Nephron (organoid): ENCODE results near the gene SNRPD3.

Experiments
- H3K27ac Mint-ChIP-seq, 3 experiments: 2 replicates each; pipeline ENCODE4 v1.8.0; 2020; ENCODE audit warnings: mixed read lengths in 3 of 3, mild to moderate bottlenecking in 2 of 3, moderate library complexity in 1 of 3
- H3K27me3 Mint-ChIP-seq: 2 replicates; pipeline ENCODE4 v1.8.0; 2021; ENCODE audit warnings: low read depth, mild to moderate bottlenecking, moderate library complexity, mixed read lengths
- H3K36me3 Mint-ChIP-seq: 2 replicates; pipeline ENCODE4 v1.8.0; 2020; ENCODE audit warnings: low read depth, mixed read lengths
- H3K4me1 Mint-ChIP-seq: 2 replicates; pipeline ENCODE4 v1.8.0; 2020; ENCODE audit warnings: mixed read lengths
- H3K4me3 Mint-ChIP-seq, 3 experiments: 2 replicates each; pipeline ENCODE4 v1.8.0; 2020; ENCODE audit warnings: mild to moderate bottlenecking in 3 of 3, mixed read lengths in 3 of 3, moderate library complexity in 2 of 3
- H3K9me3 Mint-ChIP-seq: 2 replicates; pipeline ENCODE4 v1.8.0; 2020; ENCODE audit warnings: mixed read lengths
- CTCF ChIP-seq, 3 experiments: fragments of 200-600 bp; sonication (generic); IDR thresholded peaks; one replicate each; pipeline ENCODE4 v1.5.0; 2021; ENCODE audit warnings: antibody characterized with exemption in 3 of 3; ENCODE audit not compliant: unreplicated experiment in 3 of 3

SNRPD3 gene

GRCh38 chr22:24587948-24588347, 32.1 kb downstream of the SNRPD3 start:
- no peaks in the 10 kb centered on the region for H3K9me3 Mint-ChIP-seq
- no peak for TF ChIP-seq CTCF (IDR thresholded peaks at IDR 0.05; ENCODE audit: unreplicated experiment in 3 of 3)
- no peak overlapping the region for H3K4me3 Mint-ChIP-seq
- H3K4me1 Mint-ChIP-seq, result peaks cover 15% of the 10 kb centered on the region
- no peak overlapping the region for H3K27ac Mint-ChIP-seq
- H3K36me3 Mint-ChIP-seq, result no peaks in the 10 kb centered on the region
- H3K27me3 Mint-ChIP-seq, result no peaks in the 10 kb centered on the region

- Mint-ChIP-seq H3K4me1 (peaks cover 16% of the 10 kb centered on the region), H3K9me3 (no peaks in the 10 kb centered on the region), H3K27ac (peak overlapping the region; percentile 44 to 80 (median 45)), H3K27me3 (no peaks in the 10 kb centered on the region), H3K4me3 (no peak overlapping the region), H3K36me3 (no peaks in the 10 kb centered on the region)
- TF ChIP-seq CTCF (IDR thresholded peaks at IDR 0.05; ENCODE audit: unreplicated experiment in 3 of 3), result no peak
Observed at GRCh38 chr22:24588381-24588756, 32.6 kb downstream of the SNRPD3 start.

- H3K4me3 Mint-ChIP-seq, result no peak overlapping the region
- no peaks in the 10 kb centered on the region for H3K9me3 Mint-ChIP-seq
- no peaks in the 10 kb centered on the region for H3K36me3 Mint-ChIP-seq
- H3K27ac Mint-ChIP-seq, result peak overlapping the region; percentile 44 to 80 (median 45)
- peaks cover 11% of the 10 kb centered on the region for H3K4me1 Mint-ChIP-seq
- TF ChIP-seq CTCF (IDR thresholded peaks at IDR 0.05; ENCODE audit: unreplicated experiment in 3 of 3), result no peak
- no peaks in the 10 kb centered on the region for H3K27me3 Mint-ChIP-seq
Observed at GRCh38 chr22:24588757-24589481, 33.1 kb downstream of the SNRPD3 start.

- no peaks in the 10 kb centered on the region for H3K27me3 Mint-ChIP-seq
- no peaks in the 10 kb centered on the region for H3K36me3 Mint-ChIP-seq
- TF ChIP-seq CTCF (IDR thresholded peaks at IDR 0.05; ENCODE audit: unreplicated experiment in 3 of 3), result no peak
- H3K27ac Mint-ChIP-seq, result peak overlapping the region in 1 of 3 experiments; percentile 46
- H3K9me3 Mint-ChIP-seq, result no peaks in the 10 kb centered on the region
- peaks cover 13% of the 10 kb centered on the region for H3K4me1 Mint-ChIP-seq
- H3K4me3 Mint-ChIP-seq, result no peak overlapping the region
Observed at GRCh38 chr22:24589518-24590030, 33.8 kb downstream of the SNRPD3 start.

- H3K27me3 Mint-ChIP-seq, result no peaks in the 10 kb centered on the region
- H3K4me3 Mint-ChIP-seq, result peak overlapping the region; percentile 59 to 64 (median 61)
- TF ChIP-seq CTCF (IDR thresholded peaks at IDR 0.05; ENCODE audit: unreplicated experiment in 3 of 3), result no peak
- H3K36me3 Mint-ChIP-seq, result no peaks in the 10 kb centered on the region
- H3K9me3 Mint-ChIP-seq, result no peaks in the 10 kb centered on the region
- H3K4me1 Mint-ChIP-seq, result peaks cover 13% of the 10 kb centered on the region
- peak overlapping the region; percentile 42 to 79 (median 46) for H3K27ac Mint-ChIP-seq
Observed at GRCh38 chr22:24590596-24591173, 34.9 kb downstream of the SNRPD3 start.
